HG02973 (cell line): ENCODE data around the gene SLC25A13.

ENCODE experiments used
- ATAC-seq: cut with Tn5 transposase; IDR thresholded peaks from one replicate; pipeline ENCODE4 v1.9.1; 2021; ENCODE audit warnings: moderate library complexity; ENCODE audit not compliant: unreplicated experiment

SLC25A13 gene

GRCh38 chr7:96244992-96245292, 77.0 kb downstream of the SLC25A13 start:
- ATAC-seq = no peak

- no peak for ATAC-seq
Measured at GRCh38 chr7:96244244-96244991, 77.5 kb downstream of the SLC25A13 start.

GRCh38 chr7:96243241-96243640, 78.7 kb downstream of the SLC25A13 start:
- no peak for ATAC-seq

GRCh38 chr7:96241855-96242254, 80.0 kb downstream of the SLC25A13 start:
- ATAC-seq = no peak

GRCh38 chr7:96238976-96239766, 82.7 kb downstream of the SLC25A13 start:
- no peak for ATAC-seq

GRCh38 chr7:96238474-96238873, 83.4 kb downstream of the SLC25A13 start:
- no peak for ATAC-seq

- ATAC-seq = no peak
Measured at GRCh38 chr7:96237040-96237439, 84.9 kb downstream of the SLC25A13 start.

GRCh38 chr7:96236198-96237039, 85.5 kb downstream of the SLC25A13 start:
- no peak for ATAC-seq

- ATAC-seq = no peak
Measured at GRCh38 chr7:96235281-96235680, 86.6 kb downstream of the SLC25A13 start.

- ATAC-seq = no peak
Measured at GRCh38 chr7:96233528-96234154, 88.3 kb downstream of the SLC25A13 start.

- no peak for ATAC-seq
Measured at GRCh38 chr7:96233084-96233483, 88.8 kb downstream of the SLC25A13 start.

- ATAC-seq = no peak
Measured at GRCh38 chr7:96228760-96229159, 93.1 kb downstream of the SLC25A13 start.

- no peak for ATAC-seq
Measured at GRCh38 chr7:96225251-96225650, 96.6 kb downstream of the SLC25A13 start.

GRCh38 chr7:96224685-96225084, 97.2 kb downstream of the SLC25A13 start:
- ATAC-seq = no peak

GRCh38 chr7:96224073-96224472, 97.8 kb downstream of the SLC25A13 start:
- ATAC-seq = no peak

GRCh38 chr7:96221888-96222287, 100.0 kb downstream of the SLC25A13 start:
- no peak for ATAC-seq

GRCh38 chr7:96219378-96220130, 102.3 kb downstream of the SLC25A13 start:
- ATAC-seq = no peak

- no peak for ATAC-seq
Measured at GRCh38 chr7:96218664-96219243, 103.1 kb downstream of the SLC25A13 start.

GRCh38 chr7:96217147-96217546, 104.8 kb downstream of the SLC25A13 start:
- ATAC-seq = no peak

- no peak for ATAC-seq
Measured at GRCh38 chr7:96216373-96216772, 105.5 kb downstream of the SLC25A13 start.
